Cardiac fibroblast (primary cell): ENCODE measurements around the gene AKAP6.

Experiments used
- DNase-seq, 2 donors: peaks; one replicate each; pipeline versions ENCODE4 v3.0.0 to v3.0.0-alpha.2; 2010; ENCODE audit warnings: low read depth in 2 of 2
- H3K4me3 ChIP-seq, 2 donors: replicated peaks in 1 of 2; 1 replicate in 1 of 2; 2 replicates in 1 of 2; pipeline ENCODE4 v1.5.1; 2011; ENCODE audit warnings: low read depth in 2 of 2, low read length in 2 of 2, mild to moderate bottlenecking in 2 of 2, moderate library complexity in 1 of 2
- CTCF ChIP-seq: IDR thresholded peaks from one replicate; pipeline ENCODE4 v1.5.1; 2011; ENCODE audit warnings: low read depth, mild to moderate bottlenecking, low read length, inconsistent platforms

AKAP6 gene

GRCh38 chr14:32595497-32595896 lies 266.4 kb downstream of the AKAP6 start:
- TF ChIP-seq CTCF = no peak
- no peak for DNase-seq
- no peak overlapping the region for H3K4me3 ChIP-seq

DNA sequence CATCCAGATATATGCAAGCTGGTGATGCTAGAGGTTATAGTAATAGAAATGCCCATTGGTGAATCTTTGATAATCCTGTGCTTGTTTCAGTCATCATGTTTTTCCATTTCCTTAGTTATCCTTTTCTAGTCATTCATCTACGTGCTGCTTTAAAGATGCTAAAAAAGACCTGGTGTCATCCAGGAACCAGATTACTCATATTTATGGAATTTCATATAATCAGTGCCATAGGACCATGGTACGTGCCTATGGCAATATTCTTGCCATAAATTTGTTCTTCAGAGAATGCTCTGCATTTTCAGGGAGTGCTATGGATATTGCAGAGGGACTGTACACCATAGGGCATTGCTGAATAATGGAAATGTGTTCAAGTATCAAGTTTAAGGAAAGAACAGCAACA lies 267.3 kb downstream of the AKAP6 start:
- no peak for TF ChIP-seq CTCF
- H3K4me3 ChIP-seq = no peak overlapping the region
- peak in 1 of 2 donors; percentile 19 for DNase-seq

- peak in 1 of 2 donors; percentile 17 for DNase-seq
- no peak overlapping the region for H3K4me3 ChIP-seq
- TF ChIP-seq CTCF = no peak
Measured at GRCh38 chr14:32597771-32598170, 268.7 kb downstream of the AKAP6 start.

DNA sequence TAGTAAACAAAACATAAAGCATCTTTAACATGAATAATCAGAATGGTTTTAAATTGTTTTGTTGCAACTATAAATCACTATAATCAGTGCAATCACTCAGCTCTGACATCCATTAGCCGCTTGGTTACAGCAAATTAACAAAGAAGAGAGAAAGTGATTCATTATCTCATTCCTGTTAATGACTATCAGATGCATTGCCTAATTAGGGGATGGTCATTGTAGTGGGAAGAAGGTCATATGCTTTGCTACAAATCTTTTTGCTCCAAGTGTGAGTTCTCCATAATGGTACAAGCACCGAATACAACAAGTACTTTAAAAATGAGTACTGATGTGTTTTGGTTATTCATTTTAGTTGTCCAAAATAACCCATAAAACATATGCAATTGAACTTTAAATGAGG lies 272.0 kb downstream of the AKAP6 start:
- no peak overlapping the region for H3K4me3 ChIP-seq
- DNase-seq = no peak
- TF ChIP-seq CTCF = no peak

- DNase-seq = peak in 1 of 2 donors; percentile 51
- H3K4me3 ChIP-seq = no peak overlapping the region
- no peak for TF ChIP-seq CTCF
Measured at GRCh38 chr14:32601906-32602305, 272.8 kb downstream of the AKAP6 start.

DNA sequence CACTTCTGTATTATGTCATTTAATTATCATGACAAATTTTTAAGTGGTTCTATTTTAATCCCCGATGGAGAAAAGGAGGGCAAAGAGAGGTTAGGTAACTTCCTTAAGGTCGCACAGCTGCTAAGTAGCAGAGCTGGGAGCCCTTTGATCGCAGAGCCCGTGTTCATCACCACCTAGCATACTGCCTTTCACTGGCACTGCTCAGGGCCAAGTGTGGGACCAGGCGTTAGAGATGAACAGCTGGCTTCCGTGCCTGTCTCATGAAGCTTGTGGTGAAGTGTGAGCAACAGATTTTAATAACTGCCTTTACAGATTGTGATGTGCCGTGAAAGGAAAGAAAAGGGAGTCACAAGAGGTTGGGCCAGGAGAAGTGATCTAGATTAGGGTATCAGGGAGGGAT lies 273.6 kb downstream of the AKAP6 start:
- DNase-seq = no peak
- TF ChIP-seq CTCF = no peak
- H3K4me3 ChIP-seq = no peak overlapping the region

DNA sequence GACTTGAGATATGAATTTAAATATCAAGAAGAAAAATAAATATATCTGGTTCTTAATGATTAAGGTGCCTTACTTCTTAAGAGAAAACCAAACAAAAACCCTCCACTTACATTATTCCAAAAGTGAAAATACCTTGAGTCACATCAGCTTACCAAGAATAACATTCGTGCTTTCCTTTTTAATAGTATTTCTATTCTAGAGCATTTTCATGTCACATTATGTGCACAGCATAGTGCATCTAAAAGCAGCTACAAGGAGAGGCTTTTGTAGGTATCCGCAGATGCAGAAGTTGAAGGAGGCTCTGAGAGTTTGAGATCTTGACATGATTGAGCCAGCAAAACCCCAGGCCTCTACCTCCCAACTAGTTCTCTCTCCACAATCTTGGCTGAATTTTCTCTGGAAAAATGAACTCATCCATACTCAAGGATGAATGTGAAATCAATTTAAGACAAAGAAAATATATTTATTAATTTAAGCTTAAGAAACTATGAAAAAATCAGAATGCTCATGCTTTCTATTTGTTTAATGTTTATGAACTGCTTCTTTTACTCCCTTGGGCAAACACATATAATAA lies 275.0 kb downstream of the AKAP6 start:
- H3K4me3 ChIP-seq = no peak overlapping the region
- TF ChIP-seq CTCF = no peak
- no peak for DNase-seq
